ENCODE measurements around the gene SDSL. TPM values are rescaled to one million over a fixed set of nuclear protein-coding genes. Genes with fewer than 3 reads are reported as not detected.
A peak's percentile ranks its signal among the peaks of the same experiment; 100 is the strongest.

Gene SDSL
- total RNA-seq, 1 experiment from 2014 or later = 0.52 TPM

GRCh38 chr12:113413488-113413939, 8.7 kb upstream of the SDSL start:
- POLR2A ChIA-PET = interaction anchor here (0.7 to 1.0 kb wide), 2 partner anchors 20 to 262 kb away, joined by 3 read pairs; no protein-coding TSS in a partner anchor
- Mint-ChIP-seq H3K27ac (no peak overlapping the region), H3K9me3 (no peaks in the 10 kb centered on the region), H3K4me3 (no peak overlapping the region), H3K27me3 (ENCODE audit: low read depth) (no peaks in the 10 kb centered on the region), H3K36me3 (no peaks in the 10 kb centered on the region), H3K4me1 (peaks cover 6% of the 10 kb centered on the region)
- CTCF ChIA-PET = interaction anchor here (0.7 to 1.8 kb wide), 5 partner anchors 9 to 103 kb away, joined by 3 to 17 read pairs (median 3); partner anchors contain the start of gene SDSL
- DNase-seq (ENCODE audit: low spot score) (no peak), ATAC-seq (no peak)
- TF ChIP-seq GABPB1 (CRISPR knock-in tag; IDR thresholded peaks at IDR 0.05) (peak; percentile 51; the same call in 1 of the 2 replicates), ZNF423 (CRISPR knock-in tag; IDR thresholded peaks at IDR 0.05) (no peak)

- CTCF ChIA-PET = interaction anchor here (1.0 to 1.8 kb wide), 3 partner anchors 11 to 47 kb away, joined by 9 to 17 read pairs (median 9); no protein-coding TSS in a partner anchor
- Mint-ChIP-seq H3K4me3 (no peak overlapping the region), H3K27me3 (ENCODE audit: low read depth) (no peaks in the 10 kb centered on the region), H3K36me3 (no peaks in the 10 kb centered on the region), H3K9me3 (no peaks in the 10 kb centered on the region), H3K4me1 (peaks cover 6% of the 10 kb centered on the region), H3K27ac (no peak overlapping the region)
- DNase-seq (ENCODE audit: low spot score) (no peak), ATAC-seq (no peak)
- POLR2A ChIA-PET = no interaction called here
- TF ChIP-seq OVOL2 (CRISPR knock-in tag; IDR thresholded peaks at IDR 0.05; ENCODE audit: borderline replicate concordance) (no peak), AFF4 (CRISPR knock-in tag; IDR thresholded peaks at IDR 0.05; ENCODE audit: borderline replicate concordance) (no peak), KAT7 (CRISPR knock-in tag; IDR thresholded peaks at IDR 0.05; ENCODE audit: borderline replicate concordance) (no peak), HMGA2 (CRISPR knock-in tag; IDR thresholded peaks at IDR 0.05) (no peak), GTF2I (CRISPR knock-in tag; conservative IDR thresholded peaks at IDR 0.05) (0 out of 2 replicates have a peak, but pooled peaks have one; percentile 41), CBFB (CRISPR knock-in tag; IDR thresholded peaks at IDR 0.05; ENCODE audit: low read depth) (no peak), GABPB1 (CRISPR knock-in tag; IDR thresholded peaks at IDR 0.05) (no peak), ATF1 (CRISPR knock-in tag; IDR thresholded peaks at IDR 0.05) (no peak), ZNF121 (CRISPR knock-in tag; IDR thresholded peaks at IDR 0.05) (0 out of 2 replicates have a peak, but pooled peaks have one; percentile 5)
Observed at GRCh38 chr12:113414519-113415038, 7.6 kb upstream of the SDSL start.

- Mint-ChIP-seq H3K9me3 (no peaks in the 10 kb centered on the region), H3K4me3 (no peak overlapping the region), H3K27me3 (ENCODE audit: low read depth) (no peaks in the 10 kb centered on the region), H3K27ac (no peak overlapping the region), H3K36me3 (no peaks in the 10 kb centered on the region), H3K4me1 (peaks cover 6% of the 10 kb centered on the region)
- DNase-seq (ENCODE audit: low spot score) = no peak
- CTCF ChIA-PET = interaction anchor here (1.0 kb wide), 2 partner anchors 8 to 9 kb away, joined by 3 to 7 read pairs; no protein-coding TSS in a partner anchor
- TF ChIP-seq SMAD3 (CRISPR knock-in tag; IDR thresholded peaks at IDR 0.05; ENCODE audit: borderline replicate concordance) = no peak
- no peak for TF ChIP-seq FOXJ3 (CRISPR knock-in tag; IDR thresholded peaks at IDR 0.05; ENCODE audit: borderline replicate concordance)
- no peak for TF ChIP-seq E2F5 (CRISPR knock-in tag; IDR thresholded peaks at IDR 0.05)
- TF ChIP-seq SP1 (CRISPR knock-in tag; conservative IDR thresholded peaks at IDR 0.05) = no peak
- TF ChIP-seq CDX4 (CRISPR knock-in tag; IDR thresholded peaks at IDR 0.05; ENCODE audit: borderline replicate concordance) = no peak
- TF ChIP-seq ZNF416 (CRISPR knock-in tag; IDR thresholded peaks at IDR 0.05) = no peak
- TF ChIP-seq GRHL2 (CRISPR knock-in tag; IDR thresholded peaks at IDR 0.05; ENCODE audit: insufficient replicate concordance, severe bottlenecking) = no peak
- TF ChIP-seq ZNF263 (CRISPR knock-in tag; IDR thresholded peaks at IDR 0.05; ENCODE audit: low read depth) = no peak
- no peak for TF ChIP-seq CREM (CRISPR knock-in tag; IDR thresholded peaks at IDR 0.05)
- TF ChIP-seq MAX (CRISPR knock-in tag; IDR thresholded peaks at IDR 0.05) = no peak
- no peak for TF ChIP-seq NR3C1 (CRISPR knock-in tag; conservative IDR thresholded peaks at IDR 0.05; ENCODE audit: low read depth)
- POLR2A ChIA-PET = interaction anchor here (0.5 to 0.6 kb wide), 2 partner anchors 58 to 606 kb away, joined by 3 to 4 read pairs; no protein-coding TSS in a partner anchor
- peak; percentile 26; the same call in 1 of the 2 replicates for ATAC-seq
Observed at GRCh38 chr12:113416091-113416754, 6.0 kb upstream of the SDSL start.
